Stimulated activated CD4-positive, alpha-beta T cell treated with anti-CD3 and anti-CD28 coated beads, TNF-alpha, amount 100 ng/mL, for 4 hours (primary cell): ENCODE measurements around the gene GFER.
"Not testable (repeated sequence)": the region's sequence is repeated elsewhere in the genome, so short reads cannot be mapped to it uniquely, and the experiment has no call there.

Experiments used
- DNase-seq, 3 experiments: peaks; one replicate each; pipeline ENCODE4 v3.0.0-alpha.2; 2020; ENCODE audit warnings: low read depth in 3 of 3

GFER gene

GRCh38 chr16:1983544-1984346, at the start of gene GFER:
Gene GFER (plus strand): TSS chr16:1984193. CDS start chr16:1984219, 26 bp downstream.
- peak in 1 of 3 experiments; percentile 37 for DNase-seq

GRCh38 chr16:1936945-1937479, 47.0 kb upstream of the GFER start:
- no peak for DNase-seq

- no peak for DNase-seq
Measured at GRCh38 chr16:1938316-1938715, 45.7 kb upstream of the GFER start.

- no peak for DNase-seq
Measured at GRCh38 chr16:1938910-1939309, 45.1 kb upstream of the GFER start.

GRCh38 chr16:1939833-1940232, 44.2 kb upstream of the GFER start:
- DNase-seq, result not testable (repeated sequence)

GRCh38 chr16:1940273-1941161, 43.5 kb upstream of the GFER start:
- DNase-seq, result no peak

- DNase-seq, result no peak
Measured at GRCh38 chr16:1941162-1942046, 42.6 kb upstream of the GFER start.

GRCh38 chr16:1942047-1942809, 41.8 kb upstream of the GFER start:
- no peak for DNase-seq

- DNase-seq, result peak; percentile 97 to 99 (median 98)
Measured at GRCh38 chr16:1942810-1943726, 40.9 kb upstream of the GFER start, which contains the start of gene MSRB1. Gene MSRB1 (minus strand): TSS chr16:1943199. CDS start chr16:1943156, 43 bp downstream.

GRCh38 chr16:1944612-1945199, 39.3 kb upstream of the GFER start:
- DNase-seq, result no peak

- DNase-seq, result no peak
Measured at GRCh38 chr16:1945559-1946391, 38.2 kb upstream of the GFER start.

- no peak for DNase-seq
Measured at GRCh38 chr16:1946495-1947368, 37.3 kb upstream of the GFER start.

- no peak for DNase-seq
Measured at GRCh38 chr16:1947369-1947670, 36.7 kb upstream of the GFER start.

- no peak for DNase-seq
Measured at GRCh38 chr16:1949507-1949906, 34.5 kb upstream of the GFER start.

GRCh38 chr16:1950047-1950446, 33.9 kb upstream of the GFER start:
- no peak for DNase-seq

- no peak for DNase-seq
Measured at GRCh38 chr16:1950559-1950958, 33.4 kb upstream of the GFER start.

GRCh38 chr16:1953734-1954133, 30.3 kb upstream of the GFER start:
- DNase-seq, result no peak
